ENCODE data around the gene IRGC. TPM values are rescaled to one million over a fixed set of nuclear protein-coding genes. Genes with fewer than 3 reads are reported as not detected.
"Not testable (repeated sequence)": the region's sequence is repeated elsewhere in the genome, so short reads cannot be mapped to it uniquely, and the experiment has no call there.

Gene IRGC
- total RNA-seq, 4 donors from 2014 or later, result not detected

GRCh38 chr19:43675906-43676305 lies 40.0 kb upstream of the IRGC start:
- Histone ChIP-seq H3K36me3 (no peaks in the 10 kb centered on the region), H3K9me3 (no peaks in the 10 kb centered on the region), H3K4me3 (no peak overlapping the region), H3K27ac (peak overlapping the region in 1 of 4 donors; percentile 19), H3K4me1 (no peaks in the 10 kb centered on the region), H3K27me3 (no peaks in the 10 kb centered on the region)
- DNase-seq (ENCODE audit: low spot score in 2 of 2), result no peak
- 83 to 85% methylated on average over 11 of the region's 11 CpGs for WGBS, 2 donors
- TF ChIP-seq CTCF (IDR thresholded peaks at IDR 0.05) (no peak), EP300 (IDR thresholded peaks at IDR 0.05) (no peak), POLR2A (IDR thresholded peaks at IDR 0.05) (no peak)

- H3K36me3 ChIP-seq, result no peaks in the 10 kb centered on the region
- DNase-seq (ENCODE audit: low spot score in 2 of 2), result no peak
- H3K27ac ChIP-seq, result no peak overlapping the region
- TF ChIP-seq POLR2A (IDR thresholded peaks at IDR 0.05) (no peak), EP300 (IDR thresholded peaks at IDR 0.05) (no peak), CTCF (IDR thresholded peaks at IDR 0.05) (no peak)
- no peak overlapping the region for H3K4me3 ChIP-seq
- WGBS, 2 donors, result 91 to 95% methylated on average over 11 of the region's 11 CpGs
- H3K27me3 ChIP-seq, result no peaks in the 10 kb centered on the region
- no peaks in the 10 kb centered on the region for H3K4me1 ChIP-seq
- H3K9me3 ChIP-seq, result no peaks in the 10 kb centered on the region
Measured at GRCh38 chr19:43678512-43679261, 37.2 kb upstream of the IRGC start.

- Histone ChIP-seq H3K36me3 (no peaks in the 10 kb centered on the region), H3K27ac (no peak overlapping the region), H3K4me3 (no peak overlapping the region), H3K9me3 (no peaks in the 10 kb centered on the region), H3K27me3 (no peaks in the 10 kb centered on the region), H3K4me1 (no peaks in the 10 kb centered on the region)
- TF ChIP-seq POLR2A (IDR thresholded peaks at IDR 0.05), result no peak
- TF ChIP-seq CTCF (IDR thresholded peaks at IDR 0.05), result no peak
- no peak for TF ChIP-seq EP300 (IDR thresholded peaks at IDR 0.05)
- no peak for DNase-seq (ENCODE audit: low spot score in 2 of 2)
- WGBS, 2 donors, result 80 to 81% methylated on average over 5 of the region's 5 CpGs
Measured at GRCh38 chr19:43681821-43682220, 34.1 kb upstream of the IRGC start.

- not testable (repeated sequence) for H3K4me3 ChIP-seq; H3K27me3 ChIP-seq; DNase-seq (ENCODE audit: low spot score in 2 of 2); H3K27ac ChIP-seq; H3K4me1 ChIP-seq; H3K36me3 ChIP-seq; H3K9me3 ChIP-seq
- 89 to 91% methylated on average over 5 of the region's 5 CpGs for WGBS, 2 donors
Measured at GRCh38 chr19:43682269-43682668, 33.6 kb upstream of the IRGC start.

- H3K27me3 ChIP-seq, result no peaks in the 10 kb centered on the region
- H3K36me3 ChIP-seq, result no peaks in the 10 kb centered on the region
- no peaks in the 10 kb centered on the region for H3K4me1 ChIP-seq
- WGBS, 2 donors, result 68 to 72% methylated on average over 11 of the region's 11 CpGs
- no peak overlapping the region for H3K4me3 ChIP-seq
- TF ChIP-seq EP300 (IDR thresholded peaks at IDR 0.05) (no peak), CTCF (IDR thresholded peaks at IDR 0.05) (no peak), POLR2A (IDR thresholded peaks at IDR 0.05) (no peak)
- H3K9me3 ChIP-seq, result no peaks in the 10 kb centered on the region
- no peak for DNase-seq (ENCODE audit: low spot score in 2 of 2)
- no peak overlapping the region for H3K27ac ChIP-seq
Measured at GRCh38 chr19:43682824-43683661, 32.8 kb upstream of the IRGC start.
